Smooth muscle cell (in vitro differentiated cells): ENCODE measurements around the gene SLC22A13. TPM values are rescaled to one million over a fixed set of nuclear protein-coding genes. Genes with fewer than 3 reads are reported as not detected.

ENCODE experiments used
- DNase-seq: peaks from one replicate; lab custom pipeline; 2025; ENCODE audit not compliant: unreplicated experiment; lab: John Stamatoyannopoulos, UW
- H2AFZ ChIP-seq: fragments of 200-600 bp; sonication (generic); 2 replicates; pipeline ENCODE4 v1.6.0; 2016; ENCODE audit warnings: antibody characterized with exemption, low read depth, mild to moderate bottlenecking
- H3F3A ChIP-seq: fragments of 200-600 bp; sonication (generic); 2 replicates; pipeline ENCODE4 v1.6.0; 2017; ENCODE audit warnings: antibody characterized with exemption, low read depth
- H3K27ac ChIP-seq: fragments of 200-600 bp; sonication (generic); 2 replicates; pipeline ENCODE4 v1.5.1; 2016; ENCODE audit warnings: low read depth, mild to moderate bottlenecking
- H3K27me3 ChIP-seq: fragments of 200-600 bp; sonication (generic); 2 replicates; pipeline ENCODE4 v1.6.1; 2016; ENCODE audit warnings: low read depth, mild to moderate bottlenecking
- H3K36me3 ChIP-seq: fragments of 200-600 bp; sonication (generic); 2 replicates; pipeline ENCODE4 v1.5.1; 2016; ENCODE audit warnings: low read depth
- H3K4me1 ChIP-seq: fragments of 200-600 bp; sonication (generic); 2 replicates; pipeline ENCODE4 v1.5.1; 2016; ENCODE audit warnings: low read depth
- H3K4me2 ChIP-seq: fragments of 200-600 bp; sonication (generic); 2 replicates; pipeline ENCODE4 v1.6.0; 2016; ENCODE audit warnings: mild to moderate bottlenecking
- H3K4me3 ChIP-seq: fragments of 200-600 bp; sonication (generic); 2 replicates; pipeline ENCODE4 v1.5.1; 2016; ENCODE audit warnings: mild to moderate bottlenecking
- H3K79me2 ChIP-seq: fragments of 200-600 bp; sonication (generic); 2 replicates; pipeline ENCODE4 v1.6.0; 2016; ENCODE audit warnings: low read depth, mild to moderate bottlenecking
- H3K9ac ChIP-seq: fragments of 200-600 bp; sonication (generic); 2 replicates; pipeline ENCODE4 v1.6.0; 2016; ENCODE audit warnings: low read depth
- H3K9me3 ChIP-seq: fragments of 200-600 bp; sonication (generic); replicated peaks from 2 replicates; pipeline ENCODE4 v1.5.1; 2016; ENCODE audit warnings: low read depth
- H4K20me1 ChIP-seq: fragments of 200-600 bp; sonication (generic); 2 replicates; pipeline ENCODE4 v1.6.0; 2016; ENCODE audit warnings: low read depth
- WGBS: methylation state at CpG from one replicate; pipeline ENCODE4 v1.1.7; 2016; ENCODE audit warnings: low lambda C conversion rate; 5-methylcytosine and 5-hydroxymethylcytosine counted together
- polyA plus RNA-seq: library from polyadenylated mRNA; unstranded; fragments of >200 nt; fragmentation: Nextera tagmentation; extraction: Ambion mirVana; gene quantifications from 2 replicates; pipeline ENCODE4 v1.2.1, GENCODE V29; 2016
- total RNA-seq: library from RNA; depleted of rRNA; stranded (reverse); fragments of >200 nt; gene quantifications from 2 replicates; pipeline ENCODE4 v1.2.3, GENCODE V29; 2014
- TF ChIP-seq, protein P1 (sequence below): fragments of 200-600 bp; sonication (generic); IDR thresholded peaks from 2 replicates; pipeline ENCODE4 v1.5.1; 2017; ENCODE audit warnings: borderline replicate concordance, mild to moderate bottlenecking, antibody characterized with exemption; ENCODE audit not compliant: insufficient read depth, poor library complexity, severe bottlenecking

The SLC22A13 gene
- total and polyA plus RNA-seq, 2 experiments from 2014 or later: 0.13 TPM; not detected in 1

DNA sequence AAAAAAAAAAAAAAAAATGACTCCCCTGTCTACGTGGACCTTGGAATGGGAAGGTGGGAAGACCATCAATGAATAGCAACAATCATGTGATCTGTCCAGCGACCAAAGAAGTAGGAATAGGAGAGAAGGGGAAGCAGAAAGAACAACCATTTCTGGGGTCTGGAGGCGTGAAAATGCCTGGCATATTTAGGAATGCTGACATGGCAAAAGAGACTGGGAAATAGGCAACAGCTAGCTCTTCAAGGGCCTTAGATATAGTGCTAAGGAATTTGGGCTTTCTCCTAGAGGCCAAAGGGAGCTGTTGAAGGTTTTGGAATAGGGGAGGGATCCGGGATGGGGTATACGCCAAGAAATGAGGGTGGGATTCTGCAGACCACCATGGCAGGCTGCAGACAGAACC, 5.9 kb downstream of the SLC22A13 start:
- DNase-seq: no peak
- Histone ChIP-seq H3K36me3 (no peaks in the 10 kb centered on the region), H3K4me1 (no peaks in the 10 kb centered on the region), H3K27ac (no peak overlapping the region), H4K20me1 (no peaks in the 10 kb centered on the region), H3K79me2 (no peaks in the 10 kb centered on the region), H2AFZ (no peak overlapping the region), H3K9ac (no peak overlapping the region), H3K4me3 (no peak overlapping the region), H3F3A (no peaks in the 10 kb centered on the region), H3K4me2 (no peak overlapping the region), H3K9me3 (no peaks in the 10 kb centered on the region), H3K27me3 (no peaks in the 10 kb centered on the region)
- WGBS: 91% methylated on average over 5 of the region's 5 CpGs
- TF ChIP-seq, protein P1, sequence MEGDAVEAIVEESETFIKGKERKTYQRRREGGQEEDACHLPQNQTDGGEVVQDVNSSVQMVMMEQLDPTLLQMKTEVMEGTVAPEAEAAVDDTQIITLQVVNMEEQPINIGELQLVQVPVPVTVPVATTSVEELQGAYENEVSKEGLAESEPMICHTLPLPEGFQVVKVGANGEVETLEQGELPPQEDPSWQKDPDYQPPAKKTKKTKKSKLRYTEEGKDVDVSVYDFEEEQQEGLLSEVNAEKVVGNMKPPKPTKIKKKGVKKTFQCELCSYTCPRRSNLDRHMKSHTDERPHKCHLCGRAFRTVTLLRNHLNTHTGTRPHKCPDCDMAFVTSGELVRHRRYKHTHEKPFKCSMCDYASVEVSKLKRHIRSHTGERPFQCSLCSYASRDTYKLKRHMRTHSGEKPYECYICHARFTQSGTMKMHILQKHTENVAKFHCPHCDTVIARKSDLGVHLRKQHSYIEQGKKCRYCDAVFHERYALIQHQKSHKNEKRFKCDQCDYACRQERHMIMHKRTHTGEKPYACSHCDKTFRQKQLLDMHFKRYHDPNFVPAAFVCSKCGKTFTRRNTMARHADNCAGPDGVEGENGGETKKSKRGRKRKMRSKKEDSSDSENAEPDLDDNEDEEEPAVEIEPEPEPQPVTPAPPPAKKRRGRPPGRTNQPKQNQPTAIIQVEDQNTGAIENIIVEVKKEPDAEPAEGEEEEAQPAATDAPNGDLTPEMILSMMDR: no peak

DNA sequence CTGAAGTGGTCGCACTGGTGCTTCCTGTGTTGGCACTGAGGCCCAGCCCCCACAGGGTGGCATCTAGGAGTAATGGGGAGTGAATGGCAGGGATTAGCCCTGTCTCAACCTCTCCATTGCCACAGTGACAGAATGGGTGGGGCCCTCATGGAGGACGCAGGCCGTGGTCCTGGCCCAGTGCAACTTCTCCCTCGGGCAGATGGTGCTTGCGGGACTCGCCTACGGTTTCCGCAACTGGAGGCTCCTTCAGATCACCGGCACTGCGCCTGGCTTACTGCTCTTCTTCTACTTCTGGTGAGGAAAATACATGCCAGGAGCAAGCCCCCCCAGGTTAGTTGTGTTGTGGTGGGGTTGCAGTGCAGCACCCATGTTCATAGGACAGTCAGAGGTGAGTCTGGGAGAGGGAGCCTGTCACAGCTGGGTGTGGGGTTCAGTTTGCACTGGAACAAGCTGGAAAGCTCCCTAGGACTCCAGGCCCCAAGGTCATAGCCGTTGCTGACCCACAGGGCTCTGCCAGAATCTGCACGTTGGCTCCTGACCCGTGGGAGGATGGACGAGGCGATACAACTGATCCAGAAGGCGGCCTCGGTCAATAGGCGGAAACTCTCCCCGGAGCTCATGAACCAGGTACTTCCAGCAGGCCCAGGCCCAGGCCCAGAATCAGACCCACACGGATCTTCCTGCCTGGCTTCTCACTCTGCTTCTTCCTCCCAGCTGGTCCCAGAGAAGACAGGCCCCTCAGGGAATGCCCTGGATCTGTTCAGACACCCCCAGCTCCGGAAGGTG, 9.4 kb downstream of the SLC22A13 start:
- Histone ChIP-seq H3K27me3 (no peaks in the 10 kb centered on the region), H3K36me3 (no peaks in the 10 kb centered on the region), H3K27ac (no peak overlapping the region), H3F3A (no peaks in the 10 kb centered on the region), H4K20me1 (no peaks in the 10 kb centered on the region), H2AFZ (no peak overlapping the region), H3K9me3 (no peaks in the 10 kb centered on the region), H3K79me2 (no peaks in the 10 kb centered on the region), H3K4me2 (no peak overlapping the region), H3K4me3 (no peak overlapping the region), H3K9ac (no peak overlapping the region), H3K4me1 (no peaks in the 10 kb centered on the region)
- WGBS: 94% methylated on average over 21 of the region's 21 CpGs
- TF ChIP-seq, protein P1: no peak
- no peak for DNase-seq

DNA sequence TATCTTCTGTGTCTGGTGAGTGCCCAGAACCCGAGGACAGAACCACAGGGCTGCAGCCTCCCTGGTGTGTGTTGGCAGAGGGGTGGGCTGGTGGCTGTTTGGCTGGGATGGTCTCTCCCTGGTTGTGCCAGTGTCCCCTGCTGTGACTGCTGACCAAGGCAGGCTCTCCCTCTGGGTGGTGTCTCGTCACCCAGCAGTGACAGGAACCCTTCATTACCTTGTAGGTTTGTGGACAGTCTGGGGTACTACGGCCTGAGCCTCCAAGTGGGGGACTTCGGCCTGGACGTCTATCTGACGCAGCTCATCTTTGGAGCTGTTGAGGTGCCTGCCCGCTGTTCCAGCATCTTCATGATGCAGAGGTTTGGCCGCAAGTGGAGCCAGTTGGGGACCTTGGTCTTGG, 10.0 kb downstream of the SLC22A13 start:
- H3K4me3 ChIP-seq: no peak overlapping the region
- H3K4me1 ChIP-seq: no peaks in the 10 kb centered on the region
- no peaks in the 10 kb centered on the region for H4K20me1 ChIP-seq
- no peak overlapping the region for H2AFZ ChIP-seq
- TF ChIP-seq, protein P1: no peak
- no peaks in the 10 kb centered on the region for H3F3A ChIP-seq
- no peak overlapping the region for H3K4me2 ChIP-seq
- H3K27ac ChIP-seq: no peak overlapping the region
- H3K9ac ChIP-seq: no peak overlapping the region
- no peaks in the 10 kb centered on the region for H3K36me3 ChIP-seq
- 95% methylated on average over 8 of the region's 8 CpGs for WGBS
- H3K9me3 ChIP-seq: no peaks in the 10 kb centered on the region
- no peaks in the 10 kb centered on the region for H3K27me3 ChIP-seq
- no peaks in the 10 kb centered on the region for H3K79me2 ChIP-seq
- no peak for DNase-seq
